Loucy (cell line): ENCODE data around the gene TRIM67.

Experiments
- CTCF ChIP-seq: fragments of 200-600 bp; sonication (generic); conservative IDR thresholded peaks from 2 replicates; pipeline ENCODE4 v1.5.1; 2014; ENCODE audit warnings: mild to moderate bottlenecking, antibody characterized with exemption, low read length
- EZH2phosphoT487 ChIP-seq: fragments of 200-600 bp; IDR thresholded peaks from 2 replicates; pipeline ENCODE4 v1.6.1; 2018; ENCODE audit warnings: antibody characterized with exemption, mild to moderate bottlenecking, moderate library complexity, borderline replicate concordance

GRCh38 chr1:231190456-231190855 lies 28.6 kb downstream of the TRIM67 start:
- no peak for TF ChIP-seq CTCF
- no peak for TF ChIP-seq EZH2phosphoT487
